Measurements from ENCODE around the gene TCF4. TPM values are rescaled to one million over a fixed set of nuclear protein-coding genes. Genes with fewer than 3 reads are reported as not detected.

TCF4 gene
- total RNA-seq, 1 experiment from 2014 or later, result 143 TPM

GRCh38 chr18:55316486-55317184 lies 271.4 kb downstream of the TCF4 start:
- ChIA-PET CTCF (no interaction called here), POLR2A (ENCODE audit: low non-redundant PET) (interaction anchor here (0.6 kb wide), 1 partner anchor 65 kb away, joined by 3 read pairs; no protein-coding TSS in a partner anchor)
- intact Hi-C loops (cut with micrococcal nuclease; ENCODE audit: unreplicated experiment), result no loop called here
- no peak for TF ChIP-seq EZH2 (IDR thresholded peaks at IDR 0.05; ENCODE audit: borderline replicate concordance, low read depth, low read length, poor library complexity, severe bottlenecking)
- no peak for TF ChIP-seq CTCF (conservative IDR thresholded peaks at IDR 0.05; ENCODE audit: low read depth, low read length)
- H3K27ac ChIP-seq (ENCODE audit: low read depth, low read length, poor library complexity, severe bottlenecking), result peak overlapping the region; percentile 28
- peaks cover 71% of the 10 kb centered on the region for H3K4me1 ChIP-seq (ENCODE audit: insufficient read depth, low read length, poor library complexity, severe bottlenecking)
- DNase-seq (ENCODE audit: low spot score), result peak; percentile 48
- no peaks in the 10 kb centered on the region for H3K27me3 ChIP-seq (replicated peaks; ENCODE audit: insufficient read depth, low read depth, low read length, poor library complexity)
- no peaks in the 10 kb centered on the region for H3K9me3 ChIP-seq (ENCODE audit: low read depth, low read length, poor library complexity, severe bottlenecking)
- no peaks in the 10 kb centered on the region for H3K36me3 ChIP-seq (ENCODE audit: insufficient read depth, low read length, poor library complexity, severe bottlenecking)
- BruUV-seq (replicated peaks), result no TSS peak
- peak overlapping the region; percentile 23 for H3K4me3 ChIP-seq (ENCODE audit: low read depth, low read length, poor library complexity, severe bottlenecking)

- Histone ChIP-seq H3K27me3 (replicated peaks; ENCODE audit: insufficient read depth, low read depth, low read length, poor library complexity) (no peaks in the 10 kb centered on the region), H3K4me3 (ENCODE audit: low read depth, low read length, poor library complexity, severe bottlenecking) (no peak overlapping the region), H3K27ac (ENCODE audit: low read depth, low read length, poor library complexity, severe bottlenecking) (no peak overlapping the region), H3K9me3 (ENCODE audit: low read depth, low read length, poor library complexity, severe bottlenecking) (no peaks in the 10 kb centered on the region), H3K4me1 (ENCODE audit: insufficient read depth, low read length, poor library complexity, severe bottlenecking) (peaks cover 90% of the 10 kb centered on the region), H3K36me3 (ENCODE audit: insufficient read depth, low read length, poor library complexity, severe bottlenecking) (no peaks in the 10 kb centered on the region)
- POLR2A ChIA-PET (ENCODE audit: low non-redundant PET), result no interaction called here
- TF ChIP-seq CTCF (conservative IDR thresholded peaks at IDR 0.05; ENCODE audit: low read depth, low read length) (no peak), EZH2 (IDR thresholded peaks at IDR 0.05; ENCODE audit: borderline replicate concordance, low read depth, low read length, poor library complexity, severe bottlenecking) (no peak)
- DNase-seq (ENCODE audit: low spot score), result peak; percentile 29
- BruUV-seq (replicated peaks), result no TSS peak
- intact Hi-C loops (cut with micrococcal nuclease; ENCODE audit: unreplicated experiment), result no loop called here
- CTCF ChIA-PET, result no interaction called here
Measured at GRCh38 chr18:55314615-55315237, 273.3 kb downstream of the TCF4 start.

GRCh38 chr18:55314031-55314430 lies 274.0 kb downstream of the TCF4 start:
- no peak for TF ChIP-seq EZH2 (IDR thresholded peaks at IDR 0.05; ENCODE audit: borderline replicate concordance, low read depth, low read length, poor library complexity, severe bottlenecking)
- no peak for TF ChIP-seq CTCF (conservative IDR thresholded peaks at IDR 0.05; ENCODE audit: low read depth, low read length)
- Histone ChIP-seq H3K27me3 (replicated peaks; ENCODE audit: insufficient read depth, low read depth, low read length, poor library complexity) (no peaks in the 10 kb centered on the region), H3K27ac (ENCODE audit: low read depth, low read length, poor library complexity, severe bottlenecking) (no peak overlapping the region), H3K4me1 (ENCODE audit: insufficient read depth, low read length, poor library complexity, severe bottlenecking) (peaks cover 93% of the 10 kb centered on the region), H3K4me3 (ENCODE audit: low read depth, low read length, poor library complexity, severe bottlenecking) (no peak overlapping the region), H3K9me3 (ENCODE audit: low read depth, low read length, poor library complexity, severe bottlenecking) (no peaks in the 10 kb centered on the region), H3K36me3 (ENCODE audit: insufficient read depth, low read length, poor library complexity, severe bottlenecking) (no peaks in the 10 kb centered on the region)
- no peak for DNase-seq (ENCODE audit: low spot score)
- POLR2A ChIA-PET (ENCODE audit: low non-redundant PET), result no interaction called here
- CTCF ChIA-PET, result no interaction called here
- intact Hi-C loops (cut with micrococcal nuclease; ENCODE audit: unreplicated experiment), result no loop called here
- no TSS peak for BruUV-seq (replicated peaks)

All from A673 (cell line).